SK-N-MC (cell line): Measurements from ENCODE around the gene UGT2B7.

ENCODE experiments used
- EZH2 ChIP-seq: fragments of 200-600 bp; sonication (generic); IDR thresholded peaks from one replicate; pipeline ENCODE4 v1.6.1; 2017; ENCODE audit warnings: antibody characterized with exemption
- FOXP2 ChIP-seq: optimal IDR thresholded peaks from 2 replicates; pipeline ENCODE3; 2011; ENCODE audit warnings: mild to moderate bottlenecking, moderate library complexity; ENCODE audit not compliant: insufficient read depth; ENCODE audit errors: extremely low read length, control extremely low read depth
- POLR2AphosphoS5 ChIP-seq: IDR thresholded peaks from 2 replicates; pipeline ENCODE4 v1.6.1; 2012; ENCODE audit warnings: mild to moderate bottlenecking, low read depth, low read length, borderline replicate concordance

GRCh38 chr4:69154021-69154420 lies 57.7 kb downstream of the UGT2B7 start:
- TF ChIP-seq POLR2AphosphoS5: no peak
- no peak for TF ChIP-seq EZH2
- TF ChIP-seq FOXP2: no peak
